Hepatic stellate cell (primary cell): ENCODE data around the gene MS4A15.
A peak's percentile ranks its signal among the peaks of the same experiment; 100 is the strongest.

ENCODE experiments used
- DNase-seq: peaks from one replicate; pipeline ENCODE4 v3.0.0; 2011; ENCODE audit warnings: low spot score

Gene MS4A15

DNA sequence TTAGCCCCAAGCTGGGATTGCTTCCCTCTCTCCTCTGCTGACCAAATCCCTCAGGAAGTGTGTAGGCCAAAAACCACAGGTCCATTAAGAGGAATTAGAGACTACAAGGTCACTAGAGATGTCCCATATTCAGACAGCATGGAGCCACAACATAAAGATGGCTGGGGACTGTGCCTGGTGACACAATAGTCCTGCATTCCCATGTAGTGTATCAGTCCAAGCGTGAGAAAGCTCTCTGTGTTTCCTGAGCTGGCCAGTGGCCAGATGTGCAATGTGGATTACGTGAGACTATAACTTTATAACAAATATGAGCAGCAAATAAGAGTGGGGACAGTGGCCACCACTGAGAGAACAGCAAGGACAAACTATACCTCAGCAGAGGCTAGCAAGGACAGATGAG is 20.9 kb downstream of the MS4A15 start:
- DNase-seq, result peak; percentile 90

DNA sequence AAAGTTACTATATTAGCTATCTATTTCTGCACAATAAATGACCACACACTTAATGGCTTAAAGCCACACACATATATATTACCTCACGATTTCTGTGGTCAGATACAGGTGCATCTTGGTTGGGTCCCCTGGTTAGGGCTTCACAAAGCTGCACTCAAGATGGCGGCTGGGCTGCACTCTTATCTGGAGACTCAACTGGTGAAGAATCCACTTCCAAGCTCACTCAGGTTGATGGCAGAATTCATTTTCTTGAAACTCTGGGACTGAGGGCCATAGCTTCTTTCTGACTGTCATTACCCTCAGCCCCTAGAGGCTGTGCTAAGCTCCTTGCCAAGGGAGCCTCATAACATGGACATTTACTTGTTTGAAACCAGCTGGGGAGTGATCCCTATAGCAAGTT is 23.4 kb downstream of the MS4A15 start:
- DNase-seq, result no peak

DNA sequence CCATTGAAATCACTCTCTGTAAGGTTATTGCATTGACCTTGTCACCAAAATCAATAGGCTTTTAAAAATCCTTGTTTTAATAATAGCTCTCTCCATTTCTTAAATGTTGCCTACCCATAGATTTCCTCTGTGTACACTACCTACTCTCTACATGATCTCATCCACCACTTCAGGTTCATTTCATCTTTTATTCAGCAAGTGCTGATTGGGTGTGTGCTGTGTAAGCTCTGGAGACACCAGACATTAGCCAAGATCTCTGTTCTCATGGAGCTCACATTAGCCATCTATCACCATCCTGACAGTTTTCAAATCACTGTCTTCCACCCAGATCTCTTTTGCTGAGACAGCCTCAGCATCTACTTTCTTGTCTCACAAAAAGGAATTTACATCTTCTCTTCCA is 24.1 kb downstream of the MS4A15 start:
- DNase-seq, result no peak

DNA sequence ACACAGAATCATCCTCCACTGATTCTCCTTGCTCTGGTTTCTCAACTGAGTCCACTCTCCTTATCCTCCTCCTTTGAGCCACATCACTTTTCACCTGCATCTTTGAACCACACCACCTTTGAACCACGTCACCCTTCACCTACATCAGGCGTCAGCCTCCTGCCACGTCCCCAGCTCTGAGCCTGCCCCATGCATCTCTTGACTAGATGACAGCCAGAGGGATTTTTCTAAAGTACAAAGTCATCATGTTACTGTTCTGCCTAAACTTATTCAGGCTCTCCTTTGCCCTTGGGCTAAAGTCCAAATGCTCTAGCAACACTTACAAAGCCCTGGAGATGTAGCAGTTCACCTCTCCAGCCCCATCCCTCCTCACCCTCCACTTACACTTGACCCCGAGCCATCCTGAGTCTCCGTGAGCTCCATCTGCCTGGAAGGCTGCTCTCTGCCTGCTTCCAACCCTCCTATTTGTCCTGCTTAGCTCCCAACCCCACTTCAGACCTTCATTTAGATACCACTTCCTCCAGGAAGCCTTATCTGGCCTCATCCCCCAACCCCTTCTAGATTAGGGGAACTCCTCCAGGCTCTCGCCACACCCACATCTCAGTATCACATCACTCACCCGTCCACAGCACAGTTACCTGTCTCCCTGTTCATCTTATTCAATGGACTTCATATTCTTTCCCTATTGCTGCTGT is 24.8 kb downstream of the MS4A15 start:
- no peak for DNase-seq

DNA sequence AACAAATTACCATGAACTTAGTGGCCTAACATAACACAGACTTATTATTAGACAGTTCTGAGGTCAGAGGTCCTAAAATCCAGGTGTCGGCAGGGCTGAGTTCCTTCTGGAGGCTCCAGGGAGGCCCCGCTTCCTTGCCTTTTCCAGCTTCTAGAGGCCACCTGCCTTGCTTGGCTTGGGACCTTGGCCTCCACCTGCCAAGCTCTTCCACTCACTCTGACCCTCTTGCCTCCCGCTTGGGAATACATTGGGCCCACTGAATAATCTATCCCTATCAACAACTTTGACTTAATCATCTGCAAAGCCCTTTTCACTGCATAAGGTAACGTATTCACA is 25.3 kb downstream of the MS4A15 start:
- DNase-seq, result no peak

DNA sequence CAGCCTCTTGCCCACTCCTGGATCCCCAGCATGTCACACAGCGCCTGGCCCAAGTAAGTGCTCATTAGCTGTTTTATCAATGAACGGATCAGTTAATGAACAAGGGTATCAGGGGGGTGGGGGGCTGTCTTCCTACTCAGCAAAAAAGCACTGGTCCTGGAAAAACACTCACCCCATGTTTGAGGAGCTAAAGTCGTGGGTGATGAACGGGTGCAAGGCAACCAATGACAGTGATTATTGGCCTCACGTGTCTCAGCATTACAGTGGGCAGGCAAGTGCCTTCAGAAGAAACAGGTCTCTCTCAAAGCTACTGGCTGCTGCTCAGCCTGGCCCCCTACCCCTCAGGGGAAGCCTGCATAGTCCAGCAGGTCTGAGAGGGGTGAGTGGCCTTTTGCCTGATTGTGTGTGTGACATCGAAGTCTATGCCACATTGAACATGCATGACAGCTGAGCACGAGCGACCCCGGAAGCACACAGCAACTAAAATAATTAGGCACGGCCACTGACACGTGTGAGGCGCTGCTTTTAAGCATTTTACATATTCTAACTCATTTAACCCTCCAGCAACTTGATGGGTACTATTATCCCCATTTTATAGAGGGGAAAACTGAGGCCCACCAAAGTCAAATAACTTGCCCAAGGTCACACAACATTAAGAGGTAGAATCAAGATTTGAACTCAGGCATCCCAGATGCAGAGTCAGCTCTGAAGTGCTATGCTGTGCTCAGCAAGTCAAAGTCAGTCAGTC is 25.9 kb downstream of the MS4A15 start:
- DNase-seq, result no peak

DNA sequence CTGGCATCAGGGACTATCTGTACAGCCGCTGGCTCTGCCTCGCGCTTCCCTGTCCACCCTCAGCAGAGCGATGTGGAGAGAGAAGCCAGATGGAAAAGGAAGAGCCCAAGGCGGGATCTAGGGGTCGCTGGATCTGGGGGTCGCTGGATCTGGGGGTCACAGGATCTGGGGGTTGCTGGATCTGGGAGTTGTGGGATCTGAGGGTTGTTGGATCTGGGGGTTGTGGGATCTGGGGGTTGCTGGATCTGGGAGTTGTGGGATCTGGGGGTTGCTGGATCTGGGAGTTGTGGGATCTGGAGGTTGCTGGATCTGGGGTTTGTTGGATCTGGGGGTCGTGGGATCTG is 26.4 kb downstream of the MS4A15 start:
- no peak for DNase-seq

DNA sequence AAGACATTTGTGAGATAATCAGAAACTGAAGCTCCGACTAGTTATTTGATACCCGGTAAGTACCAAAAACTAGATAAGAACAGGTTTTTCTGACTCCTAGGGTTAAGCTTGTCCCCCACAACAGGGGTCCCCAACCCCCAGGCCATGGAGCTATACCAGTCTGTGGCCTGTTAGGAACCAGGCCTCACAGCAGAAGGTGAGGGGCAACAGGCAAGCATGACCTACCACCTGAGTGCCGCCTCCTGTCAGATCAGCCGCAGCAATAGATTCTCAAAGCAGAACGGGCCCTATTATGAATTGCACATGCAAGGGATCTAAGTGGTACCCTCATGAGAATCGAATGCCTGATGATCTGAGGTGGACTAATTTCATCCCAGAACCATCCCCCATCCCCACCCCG is 27.2 kb downstream of the MS4A15 start:
- DNase-seq, result no peak

DNA sequence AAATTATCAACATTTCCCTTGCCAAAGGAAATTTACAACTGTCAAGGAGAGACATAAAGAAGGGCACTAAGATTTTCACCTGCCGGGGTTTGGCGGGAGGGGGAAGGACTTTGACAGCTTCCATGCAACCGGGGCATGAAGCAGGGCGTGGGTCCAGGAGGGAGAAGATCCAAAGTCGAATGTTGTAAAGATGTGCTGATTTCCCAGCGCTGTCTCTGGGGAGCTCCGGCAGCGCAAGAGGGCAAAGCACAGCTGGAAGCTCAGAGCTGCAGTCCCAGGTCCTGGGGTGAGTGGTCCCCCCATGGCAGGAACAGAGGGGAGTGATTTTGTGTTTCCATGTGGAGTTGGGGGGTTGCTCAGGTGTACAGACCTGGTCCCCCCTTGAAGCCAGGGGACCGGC is 28.5 kb downstream of the MS4A15 start, which contains the start of gene MS4A10:
TSS of gene MS4A10 (plus strand) at position 198 of the 400 bp plus-strand sequence. CDS start 5,003 bp downstream, outside the sequence.
- DNase-seq, result no peak

DNA sequence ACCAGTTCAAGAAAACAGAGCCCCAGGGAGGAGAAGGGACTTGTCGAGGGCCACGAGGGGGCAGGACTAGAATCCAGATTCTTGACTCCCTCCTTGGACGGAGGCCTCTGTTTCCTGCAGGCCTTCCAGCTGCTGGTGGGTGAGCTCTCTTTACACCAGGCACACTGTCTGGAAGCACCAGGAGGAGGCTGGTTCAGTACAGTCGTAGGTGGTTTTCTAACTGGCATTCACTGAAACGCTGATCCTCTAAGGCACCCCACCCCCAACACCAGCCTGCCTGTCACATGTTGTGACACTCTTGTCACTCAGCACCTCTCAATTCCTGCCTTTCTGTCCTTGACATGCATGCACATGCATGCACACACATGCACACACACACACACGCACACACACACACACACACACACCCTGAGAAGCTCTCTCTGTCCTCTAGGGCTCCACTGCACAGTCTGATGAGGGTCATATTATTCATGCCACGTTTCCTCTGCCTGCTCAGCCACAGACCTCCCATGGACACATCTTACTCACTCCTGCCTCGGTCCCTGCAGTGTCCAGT is 29.2 kb downstream of the MS4A15 start:
- peak; percentile 72 for DNase-seq

DNA sequence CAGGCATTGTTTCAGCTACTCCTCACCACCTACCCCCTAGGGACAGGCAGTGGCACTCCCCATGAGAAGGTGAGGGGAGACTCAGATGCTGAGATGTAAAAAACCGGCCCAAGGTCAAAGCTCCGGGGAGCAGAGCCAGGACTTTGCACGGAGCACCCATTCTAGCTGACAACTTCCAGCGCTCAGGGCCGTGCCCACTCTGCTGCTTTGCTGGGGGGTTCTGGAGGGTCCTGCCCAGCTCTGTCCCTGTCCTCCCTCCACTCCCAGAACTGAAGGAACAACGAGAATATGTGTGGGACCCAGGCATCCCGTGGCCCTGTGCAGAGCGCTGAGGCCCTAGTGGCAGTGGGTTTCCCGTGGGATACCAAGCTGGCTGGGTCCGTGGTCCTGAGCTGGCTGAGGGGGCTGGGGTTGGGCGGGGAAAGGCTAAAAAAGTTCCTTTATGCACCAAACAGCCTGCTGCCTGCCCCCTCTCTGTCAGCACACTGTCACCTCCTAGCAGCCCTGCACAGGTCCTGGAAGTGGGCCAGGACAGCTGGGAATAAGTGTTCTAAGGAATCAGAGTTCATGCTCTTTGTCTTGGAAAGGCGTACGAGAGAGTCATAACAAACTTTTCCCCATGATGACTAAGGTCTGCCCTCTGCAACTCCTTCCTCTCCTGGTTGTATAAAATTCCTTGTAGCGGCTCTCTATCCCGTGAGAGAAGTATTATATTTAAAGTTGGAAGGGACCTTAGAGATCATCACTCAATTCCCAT is 30.3 kb downstream of the MS4A15 start:
- peak; percentile 87 for DNase-seq

DNA sequence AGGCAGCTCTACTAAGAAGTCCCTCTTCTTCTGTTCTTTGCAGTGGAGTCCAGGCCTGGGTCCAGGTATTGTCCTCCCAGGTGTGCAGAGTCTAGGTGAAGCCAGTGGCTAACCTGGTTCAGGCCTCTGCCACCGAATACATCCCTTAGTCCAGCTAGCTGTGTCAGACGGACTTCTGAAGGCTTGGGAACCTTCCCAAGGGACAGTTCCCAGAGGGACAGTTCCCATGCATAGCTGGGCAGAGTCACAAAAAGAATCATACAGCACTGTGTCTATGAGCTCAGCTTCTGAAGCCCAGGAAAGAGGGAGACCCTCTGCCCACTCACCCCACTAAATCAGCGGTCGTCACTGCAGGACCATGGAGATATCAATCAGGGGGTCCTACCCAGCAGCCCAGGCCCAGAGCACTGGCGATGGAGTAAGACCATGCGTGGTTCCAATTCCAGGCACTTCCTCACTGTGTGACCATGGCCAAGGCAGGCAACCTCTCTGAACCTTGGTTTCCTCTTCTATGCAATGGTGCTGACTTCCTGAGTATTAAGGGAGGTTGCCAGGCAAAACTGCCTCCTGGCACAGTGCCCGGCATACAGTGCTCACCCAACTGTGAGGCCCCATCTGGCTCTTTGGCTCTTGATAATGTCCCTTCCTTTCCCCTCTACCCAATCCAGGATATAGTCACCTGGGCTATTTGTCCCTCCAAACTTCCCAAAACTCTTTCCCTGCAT is 31.9 kb downstream of the MS4A15 start:
- no peak for DNase-seq

DNA sequence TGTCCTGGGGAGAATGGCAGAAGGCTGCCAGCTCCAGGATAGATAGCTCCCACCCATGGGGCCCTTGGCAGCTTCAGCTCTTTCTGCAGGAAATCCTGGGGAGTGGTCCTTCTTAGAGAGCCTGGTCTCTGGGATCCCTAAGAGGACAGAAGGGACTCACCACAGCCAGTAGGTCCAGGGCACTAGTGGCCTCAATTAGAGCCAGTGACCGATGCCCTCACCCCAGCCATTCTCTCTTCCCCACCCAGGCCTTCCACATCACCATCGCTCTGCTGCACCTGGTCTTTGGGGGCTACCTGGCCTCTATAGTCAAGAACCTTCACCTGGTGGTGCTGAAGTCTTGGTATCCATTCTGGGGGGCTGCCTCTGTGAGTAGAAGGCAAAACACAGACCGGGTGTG is 34.1 kb downstream of the MS4A15 start:
- DNase-seq, result no peak

DNA sequence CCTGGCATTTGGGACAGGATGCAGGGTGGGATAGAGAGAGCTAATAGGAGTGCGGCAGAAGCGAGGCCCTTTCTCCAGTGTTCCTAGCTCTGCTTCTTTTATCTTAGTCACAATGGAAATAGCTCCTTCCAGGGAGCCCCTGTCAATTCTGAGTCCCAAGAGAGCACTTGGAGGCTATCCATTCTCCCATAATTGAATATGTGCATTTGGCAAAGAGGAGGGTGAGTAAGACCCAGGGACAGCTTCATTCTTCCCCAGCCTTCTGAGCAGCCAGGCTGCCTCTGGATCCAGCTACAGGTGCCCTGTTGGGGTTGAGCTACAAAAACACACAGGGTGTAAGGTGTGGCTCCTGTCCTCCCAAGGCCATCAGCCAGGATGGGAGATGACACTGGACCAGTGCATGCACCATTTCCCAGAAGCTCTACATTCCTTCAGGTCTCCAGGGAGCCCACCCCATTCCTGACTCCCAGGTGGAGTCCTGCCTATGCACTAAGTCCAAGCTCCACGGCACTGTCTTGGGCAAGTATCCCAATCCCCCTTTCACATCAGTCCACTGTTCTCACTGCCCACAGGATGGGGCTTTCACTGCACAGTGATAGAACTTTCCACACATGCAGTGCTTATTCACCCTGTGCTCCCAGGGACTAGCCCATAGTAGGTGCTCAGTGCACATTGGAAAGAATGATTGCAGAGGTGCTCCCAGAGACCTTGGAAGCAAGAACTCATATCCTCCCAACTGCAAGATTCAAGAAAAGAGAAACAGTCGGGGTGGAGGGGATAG is 34.7 kb downstream of the MS4A15 start:
- DNase-seq, result no peak

DNA sequence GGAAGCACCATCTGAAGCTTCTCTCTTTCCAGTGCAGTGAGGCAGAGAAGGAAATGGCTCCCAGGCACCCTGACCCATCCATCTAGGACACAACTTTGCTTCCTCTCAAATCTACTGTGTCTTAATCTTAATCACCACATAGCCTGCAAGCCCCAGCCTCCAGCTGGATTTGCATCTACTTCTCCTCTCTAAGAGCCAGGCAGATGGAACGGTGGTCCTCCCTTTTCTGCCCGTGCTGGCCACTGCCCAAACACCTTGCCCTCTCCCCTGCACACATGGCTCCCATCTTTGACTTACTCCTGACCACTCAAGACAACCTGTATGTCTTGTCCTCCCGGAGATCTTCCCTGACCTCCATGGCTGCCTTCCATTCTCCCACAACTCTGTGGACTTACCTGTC is 35.9 kb downstream of the MS4A15 start:
- DNase-seq, result no peak

DNA sequence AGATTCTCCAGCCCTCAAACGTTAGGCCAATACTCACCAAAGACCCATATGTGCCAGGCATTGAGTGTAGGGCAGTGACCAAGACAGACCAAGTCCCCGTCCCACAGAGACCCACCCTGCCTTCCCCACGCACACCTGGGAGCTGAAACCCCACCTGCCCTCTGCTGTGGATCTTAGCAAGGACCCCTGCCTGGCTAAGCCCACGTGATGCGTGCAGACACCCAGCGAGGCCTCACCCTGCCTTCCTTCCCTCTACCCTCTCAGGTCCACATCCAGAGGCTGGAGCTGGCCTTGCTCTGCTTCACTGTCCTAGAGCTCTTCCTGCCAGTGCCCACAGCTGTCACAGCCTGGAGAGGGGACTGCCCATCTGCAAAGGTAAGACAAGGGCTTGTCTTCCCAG is 38.6 kb downstream of the MS4A15 start:
- DNase-seq, result no peak

DNA sequence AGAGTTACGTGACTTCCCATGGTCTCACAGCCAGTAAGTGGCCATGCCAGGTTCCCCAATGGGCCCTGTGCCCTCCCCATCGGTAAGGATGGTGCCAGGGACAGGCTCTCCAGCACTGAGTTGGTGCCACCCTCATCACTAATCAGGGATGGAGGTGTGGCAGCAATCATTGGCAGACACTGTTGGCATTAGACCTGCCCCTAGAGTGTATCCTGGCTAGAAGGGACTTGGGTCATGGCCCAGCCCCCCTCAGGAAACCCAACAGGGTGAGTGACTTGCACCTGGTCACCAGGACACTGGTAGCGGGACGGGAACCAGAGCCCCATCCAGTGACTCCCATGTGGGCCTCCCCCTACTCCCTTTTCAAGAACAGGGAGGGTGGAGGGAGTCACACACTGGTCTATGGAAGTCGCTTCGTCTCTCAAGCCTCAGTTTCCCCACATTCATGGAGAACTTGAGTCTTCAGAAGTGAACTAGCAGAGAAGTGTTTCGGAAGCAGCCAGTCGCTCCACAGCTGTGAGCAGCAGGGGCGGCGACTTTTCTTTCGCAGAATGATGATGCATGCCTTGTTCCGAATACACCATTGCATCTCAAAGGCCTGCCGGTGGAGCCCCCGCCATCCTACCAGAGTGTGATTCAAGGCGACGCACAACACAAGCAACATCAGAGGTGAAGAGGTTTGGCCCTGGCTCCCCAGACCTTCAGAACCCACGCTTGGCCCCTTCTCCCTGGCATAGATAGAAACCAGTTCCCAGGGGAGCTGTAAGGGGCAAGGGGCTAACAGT is 41.4 kb downstream of the MS4A15 start:
- DNase-seq, result no peak

DNA sequence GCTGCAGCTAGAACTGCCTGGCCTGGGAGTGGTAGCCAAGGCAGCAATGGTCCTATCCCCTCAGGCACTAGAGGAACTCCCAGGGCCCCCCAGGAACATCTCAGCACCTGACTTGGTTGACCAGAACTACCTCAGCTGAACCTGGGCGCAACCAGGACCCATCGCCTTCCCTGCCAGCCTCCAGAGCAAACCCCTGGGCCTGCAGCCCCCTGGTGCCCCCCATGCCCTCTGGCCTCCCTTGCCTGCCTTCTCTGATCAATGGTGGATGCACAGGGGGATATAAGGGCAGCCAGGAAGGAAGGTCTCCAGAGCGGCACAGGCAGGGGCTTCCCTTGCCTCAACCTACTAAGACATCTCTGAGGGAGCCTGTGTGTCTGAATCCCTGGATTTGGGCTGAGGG is 42.0 kb downstream of the MS4A15 start:
- no peak for DNase-seq

DNA sequence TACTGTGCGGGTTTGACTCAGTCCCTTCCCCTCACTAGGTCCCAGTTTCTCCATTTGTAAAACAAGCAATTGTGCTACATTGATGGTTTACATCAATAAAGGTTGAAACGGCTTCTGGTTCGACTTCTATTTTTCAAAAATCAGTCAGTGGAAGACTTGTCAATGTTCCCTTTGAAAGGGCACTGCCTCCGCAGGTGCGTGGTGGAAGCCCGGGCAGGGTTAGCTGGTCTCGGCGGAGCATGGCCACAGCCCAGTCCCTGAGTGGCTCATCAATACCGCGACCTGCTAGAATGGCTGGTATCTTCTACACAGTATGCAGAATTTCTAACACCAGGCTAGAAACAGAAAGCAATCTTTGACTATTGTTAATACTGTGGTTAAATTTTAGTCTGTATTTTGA is 44.5 kb downstream of the MS4A15 start:
- DNase-seq, result no peak

DNA sequence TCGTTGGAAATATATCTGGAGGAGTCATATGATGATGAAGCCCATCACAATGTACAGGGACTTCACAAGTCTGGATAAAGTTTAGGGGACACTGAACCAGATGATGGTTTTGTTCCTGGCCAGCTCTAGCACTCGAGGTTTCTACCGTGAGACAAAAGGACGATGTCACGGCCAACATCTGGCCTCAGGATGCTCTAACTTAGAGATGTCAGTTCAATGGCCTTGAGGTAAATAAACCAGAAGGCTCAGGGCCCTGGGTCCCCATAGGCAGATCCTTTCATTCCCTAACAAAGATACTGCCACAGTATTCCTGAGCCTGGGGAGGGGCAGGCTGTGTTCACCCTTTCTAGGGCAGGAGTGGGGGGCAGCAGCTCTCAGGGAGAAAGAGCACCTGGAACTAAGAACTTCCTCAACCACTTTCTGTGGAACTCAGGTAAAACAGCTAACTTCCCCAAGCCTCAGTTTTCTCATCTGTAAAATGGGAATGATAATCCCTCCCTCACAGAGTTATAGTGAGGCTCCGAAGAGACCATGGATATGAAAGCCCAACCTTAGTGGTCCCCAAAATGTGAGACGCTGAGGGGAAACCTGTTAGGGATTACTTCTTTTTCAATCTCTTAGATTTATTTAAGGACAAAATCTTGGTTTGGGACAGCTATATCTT is 46.7 kb downstream of the MS4A15 start:
- no peak for DNase-seq
